ENCODE results near the gene ASCC3.

The ASCC3 gene

DNA sequence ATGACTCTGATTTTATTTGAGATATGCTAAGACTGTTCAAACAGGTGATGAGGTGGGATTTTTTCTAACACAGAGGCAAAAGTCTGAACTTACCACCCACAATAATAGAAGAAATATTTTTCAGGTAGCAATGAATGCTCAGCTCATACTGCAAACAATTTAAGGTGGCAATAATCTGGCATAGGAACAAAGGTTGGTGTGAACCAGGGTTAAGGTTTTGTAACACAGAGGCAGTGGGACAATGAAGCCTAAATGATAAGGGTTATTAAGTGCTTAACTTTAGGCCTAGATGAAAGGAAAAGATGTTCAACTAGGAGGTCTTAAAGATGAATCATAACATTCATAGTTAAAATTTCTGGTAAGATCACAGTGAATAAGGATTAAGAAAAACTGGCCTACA lies 4.9 kb downstream of the ASCC3 start:
- no peaks in the 10 kb centered on the region for H3K9me3 ChIP-seq
- peaks cover 0 to 47% (median 22%) of the 10 kb centered on the region in 4 donors for H3K4me1 ChIP-seq
- no peaks in the 10 kb centered on the region for H3K27me3 ChIP-seq
- H3K36me3 ChIP-seq, result no peaks in the 10 kb centered on the region
- intact Hi-C loops (cut with DNase I; ENCODE audit: low total_unique reads), result no loop called here
- no peak for DNase-seq
- H3K27ac ChIP-seq, result no peak overlapping the region
- no peak overlapping the region for H3K4me3 ChIP-seq
- TF ChIP-seq, protein P1, sequence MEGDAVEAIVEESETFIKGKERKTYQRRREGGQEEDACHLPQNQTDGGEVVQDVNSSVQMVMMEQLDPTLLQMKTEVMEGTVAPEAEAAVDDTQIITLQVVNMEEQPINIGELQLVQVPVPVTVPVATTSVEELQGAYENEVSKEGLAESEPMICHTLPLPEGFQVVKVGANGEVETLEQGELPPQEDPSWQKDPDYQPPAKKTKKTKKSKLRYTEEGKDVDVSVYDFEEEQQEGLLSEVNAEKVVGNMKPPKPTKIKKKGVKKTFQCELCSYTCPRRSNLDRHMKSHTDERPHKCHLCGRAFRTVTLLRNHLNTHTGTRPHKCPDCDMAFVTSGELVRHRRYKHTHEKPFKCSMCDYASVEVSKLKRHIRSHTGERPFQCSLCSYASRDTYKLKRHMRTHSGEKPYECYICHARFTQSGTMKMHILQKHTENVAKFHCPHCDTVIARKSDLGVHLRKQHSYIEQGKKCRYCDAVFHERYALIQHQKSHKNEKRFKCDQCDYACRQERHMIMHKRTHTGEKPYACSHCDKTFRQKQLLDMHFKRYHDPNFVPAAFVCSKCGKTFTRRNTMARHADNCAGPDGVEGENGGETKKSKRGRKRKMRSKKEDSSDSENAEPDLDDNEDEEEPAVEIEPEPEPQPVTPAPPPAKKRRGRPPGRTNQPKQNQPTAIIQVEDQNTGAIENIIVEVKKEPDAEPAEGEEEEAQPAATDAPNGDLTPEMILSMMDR (IDR thresholded peaks at IDR 0.05), result no peak

DNA sequence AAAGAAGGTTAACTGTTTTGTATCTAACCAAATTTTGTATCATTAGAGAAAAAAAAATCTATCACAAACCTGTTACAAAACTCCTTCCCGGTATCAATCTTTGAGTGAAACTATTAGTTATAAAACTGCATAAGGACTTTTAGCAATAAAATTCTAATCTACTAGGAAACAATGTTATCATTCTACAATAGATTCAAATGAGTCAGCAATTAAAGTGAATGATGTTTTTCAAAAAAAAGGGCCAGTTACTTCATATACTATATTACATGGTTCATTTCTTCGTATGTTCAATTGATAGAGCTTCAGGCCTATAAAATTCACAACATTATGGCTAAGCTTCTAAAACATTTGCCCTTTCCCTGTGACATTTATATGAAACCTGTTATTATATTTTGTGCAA lies 15.6 kb downstream of the ASCC3 start:
- H3K9me3 ChIP-seq, result no peaks in the 10 kb centered on the region
- DNase-seq, result no peak
- H3K36me3 ChIP-seq, result peaks cover 13 to 28% (median 23%) of the 10 kb centered on the region in 3 donors
- H3K27ac ChIP-seq, result no peak overlapping the region
- H3K4me3 ChIP-seq, result no peak overlapping the region
- H3K27me3 ChIP-seq, result no peaks in the 10 kb centered on the region
- TF ChIP-seq, protein P1 (IDR thresholded peaks at IDR 0.05), result no peak
- intact Hi-C loops (cut with DNase I; ENCODE audit: low total_unique reads), result loop anchor here (10.0 kb wide), 1 partner anchor 819 kb away; no protein-coding TSS in a partner anchor
- no peaks in the 10 kb centered on the region for H3K4me1 ChIP-seq

DNA sequence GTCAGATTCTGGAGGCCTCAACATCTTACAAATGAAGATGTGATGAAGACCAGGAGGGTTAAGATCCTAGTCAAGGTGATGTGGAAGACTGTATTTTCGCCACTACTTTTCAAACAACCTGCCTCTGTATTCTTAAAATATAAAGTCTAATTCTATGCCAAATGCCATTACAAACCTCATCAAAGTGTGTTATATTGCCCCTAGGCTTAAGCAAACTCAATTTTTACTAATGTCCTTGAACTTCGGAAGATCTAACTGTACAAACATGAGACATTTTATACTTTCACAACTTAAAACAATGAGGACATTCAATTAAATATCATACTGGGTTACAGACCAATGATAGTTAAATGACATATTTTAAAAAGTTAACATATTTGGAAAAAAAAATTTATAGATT lies 19.1 kb downstream of the ASCC3 start:
- TF ChIP-seq, protein P1 (IDR thresholded peaks at IDR 0.05), result no peak
- intact Hi-C loops (cut with DNase I; ENCODE audit: low total_unique reads), result loop anchor here (10.0 kb wide), 1 partner anchor 823 kb away; no protein-coding TSS in a partner anchor
- DNase-seq, result no peak
- no peaks in the 10 kb centered on the region for H3K9me3 ChIP-seq
- no peak overlapping the region for H3K27ac ChIP-seq
- H3K27me3 ChIP-seq, result no peaks in the 10 kb centered on the region
- peaks cover 17 to 32% (median 28%) of the 10 kb centered on the region in 3 donors for H3K36me3 ChIP-seq
- H3K4me1 ChIP-seq, result no peaks in the 10 kb centered on the region
- H3K4me3 ChIP-seq, result no peak overlapping the region

DNA sequence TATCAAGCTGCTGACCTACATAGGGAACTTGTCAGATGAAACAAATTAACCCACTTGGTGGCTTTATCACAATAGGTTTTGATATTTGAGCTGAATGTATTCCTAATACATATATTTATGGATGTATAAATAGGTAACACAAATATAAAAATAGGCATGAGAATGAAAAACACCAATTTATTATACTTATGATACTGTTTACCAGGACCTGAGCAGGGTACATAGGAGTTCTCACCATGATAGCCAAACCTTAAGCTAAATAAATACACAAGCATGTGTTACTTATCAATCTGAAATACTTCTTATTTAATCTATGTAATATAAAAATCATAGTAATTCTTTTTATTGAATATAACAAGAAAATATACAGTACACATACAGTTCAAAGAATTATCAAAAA lies 25.0 kb downstream of the ASCC3 start:
- intact Hi-C loops (cut with DNase I; ENCODE audit: low total_unique reads), result no loop called here
- H3K4me1 ChIP-seq, result no peaks in the 10 kb centered on the region
- TF ChIP-seq, protein P1 (IDR thresholded peaks at IDR 0.05), result no peak
- no peak overlapping the region for H3K4me3 ChIP-seq
- H3K36me3 ChIP-seq, result peaks cover 8 to 23% (median 11%) of the 10 kb centered on the region in 3 donors
- H3K27me3 ChIP-seq, result no peaks in the 10 kb centered on the region
- H3K9me3 ChIP-seq, result no peaks in the 10 kb centered on the region
- no peak overlapping the region for H3K27ac ChIP-seq
- no peak for DNase-seq

DNA sequence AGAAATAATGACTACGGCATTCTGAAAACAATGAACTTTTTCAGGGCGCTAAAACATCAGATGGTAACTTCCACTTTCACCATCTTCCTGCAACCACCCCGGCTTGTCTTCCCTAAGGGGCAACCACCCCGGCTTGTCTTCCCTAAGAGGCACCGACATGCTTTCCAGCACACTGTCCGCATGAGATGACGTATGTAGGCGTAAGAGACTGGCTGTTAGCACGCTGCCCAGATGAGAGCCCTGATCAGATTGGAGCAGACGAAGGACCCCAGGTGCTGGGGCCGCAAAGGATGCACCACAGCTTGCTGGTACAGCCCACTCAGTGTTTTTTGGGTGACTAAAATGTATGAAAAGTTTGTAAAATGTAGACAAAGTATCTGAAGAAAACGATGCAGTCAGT lies 29.3 kb downstream of the ASCC3 start:
- Histone ChIP-seq H3K4me3 (no peak overlapping the region), H3K27me3 (no peaks in the 10 kb centered on the region), H3K4me1 (no peaks in the 10 kb centered on the region), H3K9me3 (no peaks in the 10 kb centered on the region), H3K27ac (no peak overlapping the region), H3K36me3 (peaks cover 9 to 28% (median 16%) of the 10 kb centered on the region in 3 donors)
- intact Hi-C loops (cut with DNase I; ENCODE audit: low total_unique reads), result no loop called here
- TF ChIP-seq, protein P1 (IDR thresholded peaks at IDR 0.05), result no peak
- DNase-seq, result no peak

DNA sequence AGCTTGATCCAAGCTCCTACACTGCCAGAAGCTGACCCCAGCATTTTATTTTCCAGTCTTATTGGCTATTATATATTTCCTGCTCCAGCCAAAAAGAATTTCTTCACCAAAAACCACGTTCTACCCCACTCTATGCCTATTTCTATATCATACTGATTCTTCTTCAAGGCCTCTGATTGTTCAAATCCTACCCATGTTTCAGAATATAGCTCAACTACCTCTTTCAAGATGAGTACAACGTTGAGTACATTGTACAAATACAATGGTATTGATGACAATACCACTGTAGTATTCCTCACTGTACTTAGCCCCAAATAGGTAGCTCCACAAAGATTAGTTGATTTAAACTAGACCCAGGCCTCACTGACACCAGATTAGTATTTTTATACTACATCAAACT lies 31.0 kb downstream of the ASCC3 start:
- no peak for DNase-seq
- H3K27ac ChIP-seq, result no peak overlapping the region
- intact Hi-C loops (cut with DNase I; ENCODE audit: low total_unique reads), result no loop called here
- H3K9me3 ChIP-seq, result no peaks in the 10 kb centered on the region
- TF ChIP-seq, protein P1 (IDR thresholded peaks at IDR 0.05), result no peak
- H3K4me3 ChIP-seq, result no peak overlapping the region
- H3K27me3 ChIP-seq, result no peaks in the 10 kb centered on the region
- peaks cover 9 to 18% (median 16%) of the 10 kb centered on the region in 3 donors for H3K36me3 ChIP-seq
- no peaks in the 10 kb centered on the region for H3K4me1 ChIP-seq

All from tibial artery (tissue), 4 donors.